H9 (cell line): Measurements from ENCODE around the gene FHIT. TPM values are rescaled to one million over a fixed set of nuclear protein-coding genes. Genes with fewer than 3 reads are reported as not detected.

Source experiments
- DNase-seq: peaks from one replicate; pipeline ENCODE4 v3.0.0-alpha.2; 2017
- H2AFZ ChIP-seq: one replicate; pipeline ENCODE4 v1.6.1; 2013; ENCODE audit warnings: mild to moderate bottlenecking, low read length, control low read depth, moderate library complexity
- H2AK5ac ChIP-seq: 2 replicates; pipeline ENCODE4 v1.6.1; 2013; ENCODE audit warnings: low read length, control low read depth, mixed read lengths; ENCODE audit not compliant: insufficient read length
- H2BK120ac ChIP-seq: one replicate; pipeline ENCODE4 v1.6.1; 2013; ENCODE audit warnings: low read depth, mild to moderate bottlenecking, low read length, control low read depth, inconsistent platforms; ENCODE audit not compliant: poor library complexity, severe bottlenecking
- H2BK12ac ChIP-seq: 2 replicates; pipeline ENCODE4 v1.6.1; 2013; ENCODE audit warnings: low read length, control low read depth, mixed read lengths, low read depth; ENCODE audit not compliant: insufficient read length
- H2BK15ac ChIP-seq: 2 replicates; pipeline ENCODE4 v1.6.1; 2013; ENCODE audit warnings: low read depth, low read length, control low read depth
- H2BK20ac ChIP-seq: one replicate; pipeline ENCODE4 v1.6.1; 2013; ENCODE audit warnings: low read depth, mild to moderate bottlenecking, low read length, control low read depth, inconsistent platforms; ENCODE audit not compliant: poor library complexity, severe bottlenecking
- H2BK5ac ChIP-seq: 2 replicates; pipeline ENCODE4 v1.6.1; 2013; ENCODE audit warnings: low read length, control low read depth, mixed read lengths; ENCODE audit not compliant: insufficient read length
- H3K14ac ChIP-seq: 2 replicates; pipeline ENCODE4 v1.6.1; 2013; ENCODE audit warnings: low read length, control low read depth; ENCODE audit not compliant: insufficient read depth
- H3K18ac ChIP-seq: 2 replicates; pipeline ENCODE4 v1.6.1; 2013; ENCODE audit warnings: low read depth, mild to moderate bottlenecking, mixed read lengths, low read length, control low read depth; ENCODE audit not compliant: insufficient read length
- H3K23ac ChIP-seq: 2 replicates; pipeline ENCODE4 v1.6.1; 2013; ENCODE audit warnings: low read length, control low read depth, mixed read lengths, low read depth; ENCODE audit not compliant: insufficient read length
- H3K23me2 ChIP-seq: 2 replicates; pipeline ENCODE4 v1.6.1; 2013; ENCODE audit warnings: low read depth, mild to moderate bottlenecking, mixed read lengths, low read length, control low read depth; ENCODE audit not compliant: insufficient read length, poor library complexity, severe bottlenecking
- H3K27ac ChIP-seq: 2 replicates; pipeline ENCODE4 v1.5.1; 2013; ENCODE audit warnings: low read length, control low read depth, mixed read lengths, low read depth; ENCODE audit not compliant: insufficient read length
- H3K27me3 ChIP-seq: 2 replicates; pipeline ENCODE4 v1.6.1; 2013; ENCODE audit warnings: low read length, control low read depth, inconsistent platforms; ENCODE audit not compliant: insufficient read depth
- H3K4ac ChIP-seq: 2 replicates; pipeline ENCODE4 v1.6.1; 2013; ENCODE audit warnings: low read depth, mild to moderate bottlenecking, control low read depth, inconsistent platforms, low read length, moderate library complexity
- H3K4me1 ChIP-seq: 2 replicates; pipeline ENCODE4 v1.6.1; 2013; ENCODE audit warnings: low read length, control low read depth, inconsistent platforms; ENCODE audit not compliant: insufficient read depth
- H3K4me2 ChIP-seq: 2 replicates; pipeline ENCODE4 v1.6.1; 2013; ENCODE audit warnings: low read length, control low read depth, mixed read lengths; ENCODE audit not compliant: insufficient read length, insufficient read depth
- H3K56ac ChIP-seq: 2 replicates; pipeline ENCODE4 v1.6.1; 2013; ENCODE audit warnings: low read depth, mild to moderate bottlenecking, mixed read lengths, low read length, control low read depth; ENCODE audit not compliant: insufficient read length
- H3K79me1 ChIP-seq: 2 replicates; pipeline ENCODE4 v1.6.1; 2013; ENCODE audit warnings: low read depth, mild to moderate bottlenecking, moderate library complexity, low read length, control low read depth, inconsistent platforms; ENCODE audit not compliant: insufficient read depth, poor library complexity, severe bottlenecking
- H3K79me2 ChIP-seq: 2 replicates; pipeline ENCODE4 v1.6.1; 2013; ENCODE audit warnings: low read length, control low read depth, inconsistent platforms; ENCODE audit not compliant: insufficient read depth
- H3K9ac ChIP-seq: 2 replicates; pipeline ENCODE4 v1.6.1; 2013; ENCODE audit warnings: low read length, control low read depth, mixed read lengths; ENCODE audit not compliant: insufficient read length; ENCODE audit errors: extremely low read depth
- H3K9me3 ChIP-seq: one replicate; pipeline ENCODE4 v1.6.1; 2013; ENCODE audit warnings: low read depth, low read length, inconsistent platforms; ENCODE audit not compliant: control insufficient read depth
- H3T11ph ChIP-seq: one replicate; pipeline ENCODE4 v1.6.1; 2013; ENCODE audit warnings: mild to moderate bottlenecking, low read length, control low read depth, inconsistent platforms
- H4K20me1 ChIP-seq: one replicate; pipeline ENCODE4 v1.6.1; 2013; ENCODE audit not compliant: control insufficient read depth, insufficient read length, insufficient read depth
- H4K5ac ChIP-seq: 2 replicates; pipeline ENCODE4 v1.6.1; 2013; ENCODE audit warnings: low read depth, mild to moderate bottlenecking, mixed read lengths, low read length, control low read depth; ENCODE audit not compliant: insufficient read length
- H4K8ac ChIP-seq: replicated peaks from 2 replicates; pipeline ENCODE4 v1.6.1; 2013; ENCODE audit warnings: low read length, control low read depth, mixed read lengths, low read depth; ENCODE audit not compliant: insufficient read length
- H4K91ac ChIP-seq: 2 replicates; pipeline ENCODE4 v1.6.1; 2013; ENCODE audit warnings: low read depth, mild to moderate bottlenecking, moderate library complexity, mixed read lengths, low read length, control low read depth; ENCODE audit not compliant: insufficient read length
- H3K27ac Mint-ChIP-seq, 3 experiments: 2 replicates in 2 of 3; 3 replicates in 1 of 3; pipeline ENCODE4 v1.8.0; 2020 to 2021; ENCODE audit warnings: mixed read lengths in 3 of 3, mild to moderate bottlenecking in 1 of 3, moderate library complexity in 1 of 3
- H3K27me3 Mint-ChIP-seq: 2 replicates; pipeline ENCODE4 v1.8.0; 2021; ENCODE audit warnings: low read depth, mild to moderate bottlenecking, moderate library complexity, mixed read lengths
- H3K36me3 Mint-ChIP-seq, 3 experiments: 2 replicates in 2 of 3; 3 replicates in 1 of 3; pipeline ENCODE4 v1.8.0; 2020 to 2021; ENCODE audit warnings: low read depth in 3 of 3, mixed read lengths in 3 of 3; ENCODE audit not compliant: insufficient read depth in 1 of 3
- H3K4me1 Mint-ChIP-seq, 2 experiments: 2 replicates each; pipeline ENCODE4 v1.8.0; 2020; ENCODE audit warnings: mixed read lengths in 2 of 2
- H3K4me3 Mint-ChIP-seq, 2 experiments: 2 replicates in 1 of 2; 3 replicates in 1 of 2; pipeline ENCODE4 v1.8.0; 2020 to 2021; ENCODE audit warnings: mild to moderate bottlenecking in 2 of 2, mixed read lengths in 2 of 2, moderate library complexity in 1 of 2
- H3K9me3 Mint-ChIP-seq, 2 experiments: 2 replicates in 1 of 2; 3 replicates in 1 of 2; pipeline ENCODE4 v1.8.0; 2020; ENCODE audit warnings: mild to moderate bottlenecking in 2 of 2, mixed read lengths in 2 of 2, moderate library complexity in 1 of 2
- CTCF ChIP-seq: fragments of 200-600 bp; sonication (generic); conservative IDR thresholded peaks from 3 replicates; pipeline ENCODE4 v1.8.0; 2021; ENCODE audit warnings: antibody characterized with exemption, mild to moderate bottlenecking
- WGBS: extraction: QIAGEN DNeasy Blood & Tissue Kit; methylation state at CpG from one replicate; pipeline ENCODE4 v1.1.7; 2013; ENCODE audit warnings: missing lambda C conversion rate, low lambda C conversion rate, mixed read lengths; ENCODE audit not compliant: insufficient read length; ENCODE audit errors: extremely low coverage; 5-methylcytosine and 5-hydroxymethylcytosine counted together
- total RNA-seq: library from RNA; stranded (reverse); gene quantifications from 2 replicates; pipeline ENCODE4 v1.2.1, GENCODE V29; 2021

The FHIT gene
- total RNA-seq, 1 experiment from 2014 or later: 3.0 TPM

DNA sequence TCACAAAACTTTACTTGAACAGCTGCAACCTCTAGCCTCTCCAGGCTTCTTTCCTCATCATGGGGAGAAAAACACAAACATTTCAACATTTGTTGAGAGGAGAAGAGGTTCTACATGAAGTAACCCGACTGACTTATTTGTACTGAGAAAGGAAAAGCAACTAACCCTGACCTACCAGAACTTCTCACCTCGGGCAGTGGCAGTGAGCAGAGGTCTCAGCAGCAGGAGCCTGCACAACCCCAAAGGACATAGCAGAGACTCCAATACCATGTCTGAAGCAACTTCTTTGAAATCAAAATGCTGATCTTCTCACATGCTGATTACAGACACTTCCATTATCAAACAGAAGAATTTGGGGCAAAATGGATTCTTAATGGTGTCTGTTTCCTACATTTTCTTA is 1115.8 kb downstream of the FHIT start:
- TF ChIP-seq CTCF: no peak
- no peak overlapping the region for H3K4me3 Mint-ChIP-seq
- no peak overlapping the region for H3T11ph ChIP-seq
- H4K20me1 ChIP-seq: no peaks in the 10 kb centered on the region
- no peak overlapping the region for H2BK12ac ChIP-seq
- H3K4me1 Mint-ChIP-seq: peaks cover 5 to 9% of the 10 kb centered on the region in 2 experiments; a peak in 1 of 4 replicates
- no peaks in the 10 kb centered on the region for H3K79me1 ChIP-seq
- no peak overlapping the region for H3K4ac ChIP-seq
- H2AK5ac ChIP-seq: no peak overlapping the region
- no peak overlapping the region for H3K56ac ChIP-seq
- no peaks in the 10 kb centered on the region for H3K9me3 Mint-ChIP-seq
- H3K23me2 ChIP-seq: no peaks in the 10 kb centered on the region
- H3K14ac ChIP-seq: no peak overlapping the region
- H2BK20ac ChIP-seq: no peak overlapping the region
- no peak overlapping the region for H2BK5ac ChIP-seq
- no peak overlapping the region for H3K23ac ChIP-seq
- no peak overlapping the region for H3K18ac ChIP-seq
- H4K8ac ChIP-seq: no peak overlapping the region
- no peaks in the 10 kb centered on the region for H3K79me2 ChIP-seq
- no peaks in the 10 kb centered on the region for H3K27me3 ChIP-seq
- no peak overlapping the region for H3K27ac Mint-ChIP-seq
- no peak overlapping the region for H3K27ac ChIP-seq
- H3K4me2 ChIP-seq: no peak overlapping the region
- no peak overlapping the region for H3K9ac ChIP-seq
- H2BK120ac ChIP-seq: no peak overlapping the region
- no peak overlapping the region for H4K5ac ChIP-seq
- no peaks in the 10 kb centered on the region for H3K4me1 ChIP-seq
- no peak overlapping the region for H2AFZ ChIP-seq
- H3K9me3 ChIP-seq: no peaks in the 10 kb centered on the region
- no CpG with 5 or more reads among the region's 2 CpGs for WGBS
- no peaks in the 10 kb centered on the region for H3K36me3 Mint-ChIP-seq
- H3K27me3 Mint-ChIP-seq: no peaks in the 10 kb centered on the region
- H4K91ac ChIP-seq: no peak overlapping the region
- DNase-seq: no peak
- H2BK15ac ChIP-seq: no peak overlapping the region
